ENCODE results near the gene SAPCD1. TPM values are rescaled to one million over a fixed set of nuclear protein-coding genes. Genes with fewer than 3 reads are reported as not detected.
"Not testable (repeated sequence)": the region's sequence is repeated elsewhere in the genome, so short reads cannot be mapped to it uniquely, and the experiment has no call there.

SAPCD1 gene
- total RNA-seq, 1 donor from 2014 or later: not detected

- H3K36me3 ChIP-seq: peaks cover 27% of the 10 kb centered on the region
- H3K27ac ChIP-seq (replicated peaks): no peak overlapping the region
- no peak for DNase-seq
- H3K4me1 ChIP-seq: peaks cover 21% of the 10 kb centered on the region
- H3K27me3 ChIP-seq (ENCODE audit: low read depth): no peaks in the 10 kb centered on the region
- H3K9me3 ChIP-seq (replicated peaks): no peaks in the 10 kb centered on the region
- intact Hi-C loops (cut with micrococcal nuclease): no loop called here
- TF ChIP-seq CTCF (IDR thresholded peaks at IDR 0.05; ENCODE audit: borderline replicate concordance): no peak
- no peak overlapping the region for H3K4me3 ChIP-seq
Observed at GRCh38 chr6:31792090-31792374, 29.6 kb downstream of the SAPCD1 start.

GRCh38 chr6:31792761-31793171 is 30.3 kb downstream of the SAPCD1 start:
- Histone ChIP-seq H3K9me3 (replicated peaks) (no peaks in the 10 kb centered on the region), H3K27me3 (ENCODE audit: low read depth) (no peaks in the 10 kb centered on the region), H3K4me1 (peaks cover 21% of the 10 kb centered on the region), H3K4me3 (no peak overlapping the region), H3K36me3 (peaks cover 27% of the 10 kb centered on the region), H3K27ac (replicated peaks) (no peak overlapping the region)
- intact Hi-C loops (cut with micrococcal nuclease): no loop called here
- no peak for DNase-seq
- no peak for TF ChIP-seq CTCF (IDR thresholded peaks at IDR 0.05; ENCODE audit: borderline replicate concordance)

GRCh38 chr6:31793927-31794245 is 31.4 kb downstream of the SAPCD1 start:
- Histone ChIP-seq H3K4me1 (peaks cover 21% of the 10 kb centered on the region), H3K36me3 (peaks cover 27% of the 10 kb centered on the region), H3K27ac (replicated peaks) (peak overlapping the region; percentile 99)
- intact Hi-C loops (cut with micrococcal nuclease); H3K9me3 ChIP-seq (replicated peaks); H3K4me3 ChIP-seq; H3K27me3 ChIP-seq (ENCODE audit: low read depth); DNase-seq: not testable (repeated sequence)

- intact Hi-C loops (cut with micrococcal nuclease): no loop called here
- H3K4me1 ChIP-seq: peaks cover 21% of the 10 kb centered on the region
- no peak for TF ChIP-seq CTCF (IDR thresholded peaks at IDR 0.05; ENCODE audit: borderline replicate concordance)
- H3K27ac ChIP-seq (replicated peaks): peak overlapping the region; percentile 99
- no peak for DNase-seq
- H3K36me3 ChIP-seq: peaks cover 27% of the 10 kb centered on the region
- H3K4me3 ChIP-seq: peak overlapping the region; percentile 99
- H3K9me3 ChIP-seq (replicated peaks): no peaks in the 10 kb centered on the region
- no peaks in the 10 kb centered on the region for H3K27me3 ChIP-seq (ENCODE audit: low read depth)
Observed at GRCh38 chr6:31794294-31794865, 31.9 kb downstream of the SAPCD1 start.

GRCh38 chr6:31794866-31795615 is 32.6 kb downstream of the SAPCD1 start:
- intact Hi-C loops (cut with micrococcal nuclease): no loop called here
- Histone ChIP-seq H3K4me1 (peaks cover 21% of the 10 kb centered on the region), H3K27ac (replicated peaks) (peak overlapping the region; percentile 99), H3K27me3 (ENCODE audit: low read depth) (no peaks in the 10 kb centered on the region), H3K4me3 (peak overlapping the region; percentile 99), H3K9me3 (replicated peaks) (no peaks in the 10 kb centered on the region), H3K36me3 (peaks cover 27% of the 10 kb centered on the region)
- DNase-seq: no peak
- no peak for TF ChIP-seq CTCF (IDR thresholded peaks at IDR 0.05; ENCODE audit: borderline replicate concordance)

- Histone ChIP-seq H3K4me1 (peaks cover 21% of the 10 kb centered on the region), H3K4me3 (peak within 1 kb of the TSS; percentile 99), H3K36me3 (peaks cover 20% of the 10 kb centered on the region), H3K27me3 (ENCODE audit: low read depth) (no peaks in the 10 kb centered on the region), H3K27ac (replicated peaks) (peak within 1 kb of the TSS; percentile 99), H3K9me3 (replicated peaks) (no peaks in the 10 kb centered on the region)
- DNase-seq: peak; percentile 94
- intact Hi-C loops (cut with micrococcal nuclease): no loop called here
- TF ChIP-seq CTCF (IDR thresholded peaks at IDR 0.05; ENCODE audit: borderline replicate concordance): peak; percentile 90
Observed at GRCh38 chr6:31795616-31796298, 33.3 kb downstream of the SAPCD1 start, which contains the start of gene VARS1. VARS1 (minus strand) TSS chr6:31795752; CDS start chr6:31795217, 535 bp downstream.
